OCI-LY7 (cell line): ENCODE measurements around the gene NDOR1. TPM values are rescaled to one million over a fixed set of nuclear protein-coding genes. Genes with fewer than 3 reads are reported as not detected.

Source experiments
- BruUV-seq: library from RNA; stranded (reverse); fragments of 400-500 nt; replicated peaks from 2 replicates; lab custom pipeline; 2021; lab: Mats Ljungman, UMichigan
- CTCF ChIA-PET: fragments of 300-600 bp; sonication (Branson Sonifier 250); formaldehyde crosslinking; loops from one replicate; lab custom pipeline; 2022; ENCODE audit warnings: antibody characterized with exemption; ENCODE audit not compliant: unreplicated experiment; lab: Charles Lee
- POLR2A ChIA-PET: fragments of 300-600 bp; sonication (Branson Sonifier 250); formaldehyde crosslinking; loops from one replicate; lab custom pipeline; 2022; ENCODE audit warnings: antibody characterized with exemption; lab: Charles Lee
- DNase-seq: peaks from one replicate; pipeline ENCODE4 v3.0.0-alpha.2; 2015; ENCODE audit warnings: low spot score
- H2AFZ ChIP-seq: fragments of 200-600 bp; sonication (generic), shearing (Covaris generic); 2 replicates; pipeline ENCODE4 v1.6.1; 2014; ENCODE audit warnings: mild to moderate bottlenecking, antibody characterized with exemption, low read length, moderate library complexity
- H3K27ac ChIP-seq: fragments of 200-600 bp; sonication (generic); 2 replicates; pipeline ENCODE4 v1.5.1; 2014; ENCODE audit warnings: mixed run types, low read depth, mild to moderate bottlenecking, moderate library complexity, low read length, inconsistent platforms; ENCODE audit not compliant: poor library complexity, severe bottlenecking
- H3K36me3 ChIP-seq: fragments of 200-600 bp; sonication (generic); 2 replicates; pipeline ENCODE4 v1.6.1; 2014; ENCODE audit warnings: mild to moderate bottlenecking, antibody characterized with exemption, low read length, moderate library complexity, mixed read lengths; ENCODE audit not compliant: insufficient read depth
- H3K4me1 ChIP-seq: fragments of 200-600 bp; sonication (generic); 2 replicates; pipeline ENCODE4 v1.5.1; 2014; ENCODE audit warnings: mild to moderate bottlenecking, low read length; ENCODE audit not compliant: insufficient read depth, poor library complexity, severe bottlenecking
- H3K4me2 ChIP-seq: fragments of 200-600 bp; sonication (generic); 2 replicates; pipeline ENCODE4 v1.6.1; 2014; ENCODE audit warnings: mild to moderate bottlenecking, low read length
- H3K4me3 ChIP-seq: fragments of 200-600 bp; sonication (generic); 2 replicates; pipeline ENCODE4 v1.5.1; 2014; ENCODE audit warnings: mild to moderate bottlenecking, low read depth, low read length; ENCODE audit not compliant: poor library complexity, severe bottlenecking
- H3K79me2 ChIP-seq: fragments of 200-600 bp; sonication (generic); 2 replicates; pipeline ENCODE4 v1.6.1; 2016; ENCODE audit warnings: low read depth, mild to moderate bottlenecking, low read length, moderate library complexity, mixed read lengths; ENCODE audit not compliant: insufficient read depth
- H3K9me2 ChIP-seq: fragments of 200-600 bp; sonication (generic); 2 replicates; pipeline ENCODE4 v1.6.1; 2016; ENCODE audit warnings: mild to moderate bottlenecking, low read length, mixed read lengths; ENCODE audit not compliant: insufficient read depth
- H3K9me3 ChIP-seq: fragments of 200-600 bp; sonication (generic); 2 replicates; pipeline ENCODE4 v1.6.1; 2014; ENCODE audit warnings: mild to moderate bottlenecking, mixed run types, low read length, mixed read lengths
- H4K20me1 ChIP-seq: fragments of 200-600 bp; sonication (generic); 2 replicates; pipeline ENCODE4 v1.6.1; 2014; ENCODE audit warnings: mild to moderate bottlenecking, antibody characterized with exemption, low read length, moderate library complexity, mixed read lengths; ENCODE audit not compliant: insufficient read depth
- CTCF ChIP-seq: fragments of 200-600 bp; sonication (generic); conservative IDR thresholded peaks from 2 replicates; pipeline ENCODE4 v1.5.1; 2014; ENCODE audit warnings: mild to moderate bottlenecking, antibody characterized with exemption, low read length, moderate library complexity, mixed read lengths
- EZH2phosphoT487 ChIP-seq: fragments of 200-600 bp; sonication (generic); IDR thresholded peaks from 2 replicates; pipeline ENCODE4 v1.6.1; 2018; ENCODE audit warnings: low read depth, borderline replicate concordance, mild to moderate bottlenecking, mixed run types, antibody characterized with exemption, low read length, moderate library complexity, mixed read lengths
- intact Hi-C: fragments of 100-400 bp; cut with micrococcal nuclease; formaldehyde crosslinking; loops from one replicate; pipeline ENCODE4 v1.10.0; 2022; ENCODE audit not compliant: unreplicated experiment
- total RNA-seq, 2 experiments: library from RNA; depleted of rRNA in 1 of 2; stranded (reverse); fragments of >200 nt in 1 of 2; shearing (Covaris generic) in 1 of 2; gene quantifications; 2 replicates each; pipeline ENCODE4 v1.2.3, GENCODE V29; 2014 to 2022

NDOR1 gene
- total RNA-seq, 2 experiments from 2014 or later, result 30.4 to 61.9 TPM

GRCh38 chr9:137157618-137158415, 47.7 kb upstream of the NDOR1 start:
- H4K20me1 ChIP-seq, result no peaks in the 10 kb centered on the region
- no TSS peak for BruUV-seq
- intact Hi-C loops, result loop anchor here (10.0 kb wide), 1 partner anchor 613 kb away; the partner anchor contains the start of gene NOTCH1

GRCh38 chr9:137158625-137159024, 46.9 kb upstream of the NDOR1 start:
- H3K4me3 ChIP-seq, result no peak overlapping the region
- no peaks in the 10 kb centered on the region for H4K20me1 ChIP-seq
- TF ChIP-seq CTCF (no peak), EZH2phosphoT487 (no peak)
- peaks cover 30% of the 10 kb centered on the region for H3K4me1 ChIP-seq
- no peak overlapping the region for H3K27ac ChIP-seq
- H3K79me2 ChIP-seq, result no peaks in the 10 kb centered on the region
- ChIA-PET POLR2A (interaction anchor here (0.8 kb wide), 1 partner anchor 8 kb away, joined by 5 read pairs; no protein-coding TSS in a partner anchor), CTCF (no interaction called here)
- no peaks in the 10 kb centered on the region for H3K9me3 ChIP-seq
- H3K36me3 ChIP-seq, result no peaks in the 10 kb centered on the region
- H2AFZ ChIP-seq, result no peak overlapping the region
- no TSS peak for BruUV-seq
- H3K9me2 ChIP-seq, result no peaks in the 10 kb centered on the region
- H3K4me2 ChIP-seq, result peak overlapping the region; percentile 23
- intact Hi-C loops, result loop anchor here (10.0 kb wide), 1 partner anchor 614 kb away; the partner anchor contains the start of gene NOTCH1
- DNase-seq, result no peak

More at GRCh38 chr9:137157618-137158415, 47.7 kb upstream of the NDOR1 start:
- no peaks in the 10 kb centered on the region for H3K9me3 ChIP-seq
- no peak overlapping the region for H3K4me3 ChIP-seq
- H2AFZ ChIP-seq, result no peak overlapping the region
- H3K79me2 ChIP-seq, result no peaks in the 10 kb centered on the region
- H3K4me2 ChIP-seq, result no peak overlapping the region
- CTCF ChIA-PET, result no interaction called here
- H3K36me3 ChIP-seq, result no peaks in the 10 kb centered on the region
- no peaks in the 10 kb centered on the region for H3K9me2 ChIP-seq
- TF ChIP-seq CTCF, result no peak
- TF ChIP-seq EZH2phosphoT487, result no peak
- H3K27ac ChIP-seq, result no peak overlapping the region
- H3K4me1 ChIP-seq, result peaks cover 30% of the 10 kb centered on the region
- no peak for DNase-seq
- POLR2A ChIA-PET, result interaction anchor here (1.0 to 1.2 kb wide), 2 partner anchors 25 to 31 kb away, joined by 3 read pairs; partner anchors contain the start of genes ANAPC2 and SSNA1
